Regular cardiac myocyte (primary cell): Measurements from ENCODE around the gene NOM1. TPM values are rescaled to one million over a fixed set of nuclear protein-coding genes. Genes with fewer than 3 reads are reported as not detected.

ENCODE experiments used
- total RNA-seq: library from RNA; depleted of rRNA; stranded (reverse); fragments of >200 nt; gene quantifications from 2 replicates; pipeline ENCODE4 v1.2.3, GENCODE V29; 2014

Gene NOM1, protein sequence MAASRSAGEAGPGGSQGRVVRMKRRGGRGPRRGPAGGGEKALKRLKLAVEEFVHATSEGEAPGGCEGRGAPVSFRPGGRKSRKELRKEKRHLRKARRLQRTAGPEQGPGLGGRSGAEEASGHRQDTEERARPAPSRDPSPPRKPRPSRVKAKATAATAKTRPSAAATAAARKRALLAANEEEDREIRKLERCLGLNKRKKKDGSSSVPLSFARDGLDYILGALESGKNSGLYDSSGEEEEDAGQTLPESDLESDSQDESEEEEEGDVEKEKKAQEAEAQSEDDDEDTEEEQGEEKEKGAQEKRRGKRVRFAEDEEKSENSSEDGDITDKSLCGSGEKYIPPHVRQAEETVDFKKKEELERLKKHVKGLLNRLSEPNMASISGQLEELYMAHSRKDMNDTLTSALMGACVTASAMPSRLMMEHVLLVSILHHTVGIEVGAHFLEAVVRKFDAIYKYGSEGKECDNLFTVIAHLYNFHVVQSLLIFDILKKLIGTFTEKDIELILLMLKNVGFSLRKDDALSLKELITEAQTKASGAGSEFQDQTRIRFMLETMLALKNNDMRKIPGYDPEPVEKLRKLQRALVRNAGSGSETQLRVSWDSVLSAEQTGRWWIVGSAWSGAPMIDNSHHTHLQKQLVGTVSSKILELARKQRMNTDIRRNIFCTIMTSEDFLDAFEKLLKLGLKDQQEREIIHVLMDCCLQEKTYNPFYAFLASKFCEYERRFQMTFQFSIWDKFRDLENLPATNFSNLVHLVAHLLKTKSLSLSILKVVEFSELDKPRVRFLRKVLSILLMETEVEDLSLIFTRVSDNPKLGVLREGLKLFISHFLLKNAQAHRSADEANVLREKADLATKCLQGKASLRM
- total RNA-seq = 14.4 and 20.5 TPM in 2 replicates

DNA sequence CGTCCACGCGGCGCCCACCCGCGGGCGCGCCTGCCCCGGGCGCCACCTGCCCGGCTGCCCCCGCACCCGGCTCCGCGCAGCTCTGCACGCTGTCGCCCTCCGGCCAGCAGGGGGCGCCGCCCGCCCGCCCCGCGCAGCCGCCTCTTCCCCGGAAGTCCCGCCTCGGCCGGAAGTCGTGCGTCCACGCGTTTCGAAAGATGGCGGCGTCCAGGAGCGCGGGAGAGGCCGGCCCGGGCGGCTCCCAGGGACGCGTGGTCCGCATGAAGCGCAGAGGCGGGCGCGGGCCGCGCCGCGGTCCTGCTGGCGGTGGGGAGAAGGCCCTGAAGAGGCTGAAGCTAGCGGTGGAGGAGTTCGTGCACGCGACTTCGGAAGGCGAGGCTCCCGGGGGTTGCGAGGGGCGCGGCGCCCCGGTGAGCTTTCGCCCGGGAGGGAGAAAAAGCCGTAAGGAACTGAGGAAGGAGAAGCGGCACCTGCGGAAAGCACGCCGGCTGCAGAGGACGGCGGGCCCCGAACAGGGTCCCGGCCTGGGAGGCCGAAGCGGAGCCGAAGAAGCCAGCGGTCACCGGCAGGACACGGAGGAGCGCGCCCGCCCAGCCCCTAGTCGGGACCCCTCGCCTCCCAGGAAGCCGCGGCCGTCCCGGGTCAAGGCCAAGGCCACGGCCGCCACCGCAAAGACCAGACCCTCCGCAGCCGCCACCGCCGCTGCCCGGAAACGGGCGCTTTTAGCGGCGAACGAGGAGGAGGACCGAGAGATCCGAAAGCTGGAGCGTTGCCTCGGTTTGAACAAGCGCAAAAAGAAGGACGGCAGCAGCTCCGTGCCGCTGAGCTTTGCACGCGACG, at the start of gene NOM1:
Gene NOM1 (plus strand): TSS at position 172 of the 840 bp plus-strand sequence. CDS start 26 bp downstream, at position 198.

GRCh38 chr7:157010588-157011332, 61.2 kb downstream of the NOM1 start, which contains the start of gene MNX1:
Gene MNX1, minus strand, starts transcription at chr7:157010663. Its CDS starts 313 bp downstream, at chr7:157010350.

Other genes with a start within 250 kb of the NOM1 start
- gene LMBR1, start 56.5 kb upstream of the NOM1 start, total RNA-seq = 46.4 and 60.9 TPM in 2 replicates
- not detected in 2 replicates for gene MNX1, start 61.0 kb downstream of the NOM1 start, total RNA-seq
- 98.4 and 113 TPM in 2 replicates for gene UBE3C, start 189.2 kb downstream of the NOM1 start, total RNA-seq